H1 (cell line): ENCODE results near the gene TBC1D22A. TPM values are rescaled to one million over a fixed set of nuclear protein-coding genes. Genes with fewer than 3 reads are reported as not detected.

Experiments used
- CTCF ChIA-PET: fragments of 300-600 bp; sonication (Branson Sonifier 250); formaldehyde crosslinking; loops from one replicate; lab custom pipeline; 2021; ENCODE audit not compliant: partially characterized antibody; lab: Charles Lee
- POLR2A ChIA-PET: fragments of 300-600 bp; sonication (Branson Sonifier 250); formaldehyde crosslinking; loops from one replicate; lab custom pipeline; 2021; ENCODE audit warnings: inconsistent platforms; ENCODE audit not compliant: partially characterized antibody; lab: Charles Lee
- DNase-seq, 2 experiments: peaks; one replicate each; pipeline versions ENCODE4 v3.0.0 to v3.0.0-alpha.2; 2010 to 2022; ENCODE audit warnings: low spot score in 2 of 2, low read depth in 1 of 2, mixed read lengths in 1 of 2
- FAIRE-seq: peaks from 2 replicates; lab custom pipeline; 2011; peaks lifted over from hg19 to GRCh38; lab: Jason Lieb, UNC
- H2AFZ ChIP-seq: 2 replicates; pipeline ENCODE4 v1.8.1; 2012; ENCODE audit warnings: low read length, inconsistent platforms
- H2AK5ac ChIP-seq: 2 replicates; pipeline ENCODE4 v1.6.1; 2013; ENCODE audit warnings: low read depth, low read length
- H2BK120ac ChIP-seq: replicated peaks from 2 replicates; pipeline ENCODE3; 2013; ENCODE audit warnings: low read depth, low read length, inconsistent platforms
- H2BK12ac ChIP-seq: 2 replicates; pipeline ENCODE4 v1.6.1; 2013; ENCODE audit warnings: low read depth, low read length
- H2BK15ac ChIP-seq: 2 replicates; pipeline ENCODE4 v1.6.1; 2013; ENCODE audit warnings: low read length
- H2BK20ac ChIP-seq: 2 replicates; pipeline ENCODE4 v1.6.1; 2013; ENCODE audit warnings: low read length
- H2BK5ac ChIP-seq: 2 replicates; pipeline ENCODE4 v1.6.1; 2013; ENCODE audit warnings: low read depth, low read length
- H3K14ac ChIP-seq: 2 replicates; pipeline ENCODE4 v1.6.1; 2013; ENCODE audit warnings: inconsistent platforms; ENCODE audit not compliant: insufficient read length
- H3K18ac ChIP-seq: 2 replicates; pipeline ENCODE4 v1.6.1; 2013; ENCODE audit warnings: low read length; ENCODE audit errors: extremely low read depth
- H3K23ac ChIP-seq: 2 replicates; pipeline ENCODE4 v1.6.1; 2013; ENCODE audit warnings: inconsistent platforms; ENCODE audit not compliant: insufficient read length
- H3K23me2 ChIP-seq: 2 replicates; pipeline ENCODE4 v1.6.1; 2013; ENCODE audit warnings: low read depth, low read length
- H3K27ac ChIP-seq: 2 replicates; pipeline ENCODE4 v1.6.1; 2011; ENCODE audit warnings: low read depth, low read length, inconsistent platforms
- H3K27me3 ChIP-seq, 4 experiments: replicated peaks in 1 of 4; 1 replicate in 1 of 4; 2 replicates in 3 of 4; pipeline versions ENCODE4 v1.6.1 to v1.8.1; 2011 to 2013; ENCODE audit warnings: low read length in 3 of 4, mild to moderate bottlenecking in 3 of 4, inconsistent platforms in 2 of 4, mixed read lengths in 2 of 4, moderate library complexity in 1 of 4; ENCODE audit not compliant: control insufficient read depth in 3 of 4, insufficient read depth in 3 of 4; ENCODE audit errors: extremely low read depth in 1 of 4
- H3K36me3 ChIP-seq, 4 experiments: 2 replicates each; pipeline versions ENCODE4 v1.6.1 to v1.8.1; 2011 to 2013; ENCODE audit warnings: mild to moderate bottlenecking in 4 of 4, low read length in 3 of 4, moderate library complexity in 2 of 4, control low read depth in 1 of 4, inconsistent platforms in 1 of 4; ENCODE audit not compliant: insufficient read depth in 4 of 4, control insufficient read depth in 2 of 4
- H3K4ac ChIP-seq: replicated peaks from 2 replicates; pipeline ENCODE3; 2013; ENCODE audit warnings: low read length, low read depth, mixed read lengths, inconsistent platforms; ENCODE audit not compliant: insufficient read length
- H3K4me1 ChIP-seq, 4 experiments: replicated peaks in 1 of 4; 1 replicate in 1 of 4; 2 replicates in 3 of 4; pipeline versions ENCODE4 v1.6.1 to v1.8.1; 2011 to 2013; ENCODE audit warnings: low read length in 3 of 4, inconsistent platforms in 2 of 4, mixed read lengths in 1 of 4; ENCODE audit not compliant: insufficient read depth in 4 of 4, control insufficient read depth in 3 of 4
- H3K4me2 ChIP-seq, 2 experiments: 2 replicates each; pipeline versions ENCODE4 v1.6.1 to v1.8.1; 2011 to 2013; ENCODE audit warnings: low read depth in 2 of 2, low read length in 2 of 2, control low read depth in 1 of 2, inconsistent platforms in 1 of 2, mild to moderate bottlenecking in 1 of 2; ENCODE audit not compliant: insufficient read depth in 1 of 2
- H3K4me3 ChIP-seq, 4 experiments: fragments of 200-600, 300-600 bp in 1 of 4; sonication (generic), shearing (Covaris generic), sonication (Bioruptor Twin) in 1 of 4; 2 replicates each; pipeline versions ENCODE4 v1.5.1 to v1.8.1; 2011 to 2016; ENCODE audit warnings: low read length in 4 of 4, low read depth in 3 of 4, control low read depth in 2 of 4, inconsistent platforms in 2 of 4, mild to moderate bottlenecking in 2 of 4, mixed read lengths in 1 of 4, moderate library complexity in 1 of 4; ENCODE audit not compliant: insufficient read depth in 2 of 4; ENCODE audit errors: extremely low read depth in 1 of 4
- H3K56ac ChIP-seq: replicated peaks from 2 replicates; pipeline ENCODE3; 2013; ENCODE audit warnings: low read depth, mild to moderate bottlenecking, mixed read lengths, low read length, inconsistent platforms; ENCODE audit not compliant: insufficient read length
- H3K79me1 ChIP-seq: 2 replicates; pipeline ENCODE4 v1.6.1; 2013; ENCODE audit warnings: low read depth, low read length, control low read depth
- H3K79me2 ChIP-seq, 2 experiments: 2 replicates each; pipeline versions ENCODE4 v1.6.1 to v1.8.1; 2012 to 2013; ENCODE audit warnings: low read length in 2 of 2, mild to moderate bottlenecking in 2 of 2, inconsistent platforms in 1 of 2; ENCODE audit not compliant: insufficient read depth in 2 of 2, control insufficient read depth in 1 of 2
- H3K9ac ChIP-seq, 4 experiments: replicated peaks in 1 of 4; 1 replicate in 1 of 4; 2 replicates in 3 of 4; pipeline versions ENCODE4 v1.6.1 to v1.8.1; 2011 to 2013; ENCODE audit warnings: low read depth in 3 of 4, low read length in 3 of 4, control low read depth in 2 of 4, mild to moderate bottlenecking in 2 of 4, moderate library complexity in 2 of 4, inconsistent platforms in 1 of 4; ENCODE audit errors: extremely low read depth in 1 of 4
- H3K9me3 ChIP-seq, 2 experiments: 2 replicates each; pipeline versions ENCODE4 v1.6.1 to v1.8.1; 2012 to 2013; ENCODE audit warnings: mild to moderate bottlenecking in 2 of 2, moderate library complexity in 2 of 2, control low read depth in 1 of 2, inconsistent platforms in 1 of 2, low read depth in 1 of 2, low read length in 1 of 2, mixed read lengths in 1 of 2; ENCODE audit not compliant: insufficient read depth in 2 of 2
- H4K20me1 ChIP-seq, 2 experiments: replicated peaks in 1 of 2; 2 replicates each; pipeline versions ENCODE3 to v1.8.1; 2011 to 2013; ENCODE audit warnings: inconsistent platforms in 2 of 2, low read length in 2 of 2, mild to moderate bottlenecking in 1 of 2; ENCODE audit not compliant: insufficient read depth in 2 of 2, control insufficient read depth in 1 of 2
- H4K5ac ChIP-seq: 2 replicates; pipeline ENCODE4 v1.6.1; 2013; ENCODE audit warnings: low read length, low read depth, mixed read lengths, inconsistent platforms; ENCODE audit not compliant: insufficient read length
- H4K8ac ChIP-seq: 2 replicates; pipeline ENCODE4 v1.8.0; 2013; ENCODE audit warnings: mild to moderate bottlenecking, moderate library complexity, low read length, inconsistent platforms; ENCODE audit not compliant: insufficient read depth; ENCODE audit errors: extremely low read depth
- H4K91ac ChIP-seq: replicated peaks from 2 replicates; pipeline ENCODE3; 2013; ENCODE audit warnings: low read length, mixed read lengths, inconsistent platforms; ENCODE audit not compliant: insufficient read length
- CHD2 ChIP-seq: IDR thresholded peaks from 2 replicates; pipeline ENCODE4 v1.6.1; 2012; ENCODE audit warnings: low read length, improper control_type of control experiment
- CTCF ChIP-seq, 3 experiments: IDR thresholded peaks; 1 replicate in 2 of 3; 2 replicates in 1 of 3; pipeline versions ENCODE4 v1.5.1 to v1.6.1; 2011; ENCODE audit warnings: low read length in 3 of 3, mild to moderate bottlenecking in 3 of 3, inconsistent platforms in 2 of 3, low read depth in 1 of 3, moderate library complexity in 1 of 3; ENCODE audit not compliant: insufficient read depth in 1 of 3; ENCODE audit errors: control extremely low read depth in 1 of 3
- E2F6 ChIP-seq: IDR thresholded peaks from 2 replicates; pipeline ENCODE4 v1.6.1; 2012; ENCODE audit warnings: inconsistent platforms
- GTF2F1 ChIP-seq: IDR thresholded peaks from 2 replicates; pipeline ENCODE4 v1.6.1; 2012; ENCODE audit warnings: low read depth, low read length, improper control_type of control experiment, borderline replicate concordance
- MAFK ChIP-seq: IDR thresholded peaks from 2 replicates; pipeline ENCODE4 v1.6.1; 2012; ENCODE audit warnings: low read depth, mild to moderate bottlenecking, improper control_type of control experiment, low read length
- RAD21 ChIP-seq, 2 experiments: IDR thresholded peaks in 1 of 2; conservative IDR thresholded peaks in 1 of 2; 2 replicates each; pipeline ENCODE4 v1.6.1; 2011; ENCODE audit warnings: low read depth in 2 of 2, low read length in 2 of 2, improper control_type of control experiment in 1 of 2, inconsistent platforms in 1 of 2, mild to moderate bottlenecking in 1 of 2, moderate library complexity in 1 of 2
- SP1 ChIP-seq: IDR thresholded peaks from 2 replicates; pipeline ENCODE4 v1.6.1; 2011; ENCODE audit warnings: low read depth, low read length
- SRF ChIP-seq: IDR thresholded peaks from 2 replicates; pipeline ENCODE4 v1.6.1; 2011; ENCODE audit warnings: mild to moderate bottlenecking, low read depth, low read length, moderate library complexity
- TBP ChIP-seq: IDR thresholded peaks from 2 replicates; pipeline ENCODE4 v1.6.1; 2011; ENCODE audit warnings: low read depth, low read length, improper control_type of control experiment
- ZNF274 ChIP-seq: IDR thresholded peaks from 2 replicates; pipeline ENCODE4 v1.7.0; 2012; ENCODE audit warnings: low read length, borderline replicate concordance; ENCODE audit errors: extremely low read depth
- WGBS, 2 experiments: shearing (Covaris generic) in 1 of 2; methylation state at CpG; one replicate each; pipeline versions ENCODE4 v1.1.6 to v1.1.7; 2013 to 2015; ENCODE audit warnings: low lambda C conversion rate in 2 of 2, mixed read lengths in 2 of 2, inconsistent platforms in 1 of 2, low coverage in 1 of 2, missing lambda C conversion rate in 1 of 2; ENCODE audit not compliant: insufficient replicate concordance in 2 of 2, insufficient coverage in 1 of 2, insufficient read length in 1 of 2; ENCODE audit errors: extremely low coverage in 1 of 2, missing lambda C conversion rate in 1 of 2; 5-methylcytosine and 5-hydroxymethylcytosine counted together
- polyA plus RNA-seq, 7 experiments: library from polyadenylated mRNA; depleted of rRNA in 3 of 7; stranded (reverse) in 5 of 7; unstranded in 2 of 7; fragments of >200 nt in 5 of 7; fragments of 200-250 nt in 2 of 7; gene quantifications; 1 replicate in 5 of 7; 2 replicates in 1 of 7; 4 replicates in 1 of 7; pipeline versions ENCODE4 v1.2.1 to v1.2.3, GENCODE V29; 2011 to 2013; ENCODE audit warnings: missing spikeins in 2 of 7, mixed read lengths in 2 of 7
- total RNA-seq: library from RNA; stranded (reverse); fragmentation: NEBNext Ultra II Directional; extraction: Animal tissue kit (Norgen Biotek cat#: 25700); gene quantifications from 2 replicates; pipeline ENCODE4 v1.2.1, GENCODE V29; 2021

Gene TBC1D22A
- total and polyA plus RNA-seq, 2 of the 8 experiments (the other 6 are each of a cell fraction or from before 2014, with no cell fraction given) = 11.9 to 18.4 TPM

GRCh38 chr22:47165338-47166032 lies 403.0 kb downstream of the TBC1D22A start:
- no peak for FAIRE-seq
- TF ChIP-seq CTCF (IDR thresholded peaks at IDR 0.05; ENCODE audit: control extremely low read depth in 1 of 3, insufficient read depth in 1 of 3, low read depth in 1 of 3, low read length in 3 of 3) (no peak), SRF (no peak), MAFK (no peak), ZNF274 (no peak), GTF2F1 (no peak), SP1 (no peak), E2F6 (no peak), TBP (no peak), RAD21 (IDR thresholded peaks at IDR 0.05 in 1 of 2, conservative IDR thresholded peaks at IDR 0.05 in 1 of 2; ENCODE audit: low read depth in 2 of 2, low read length in 2 of 2) (no peak), CHD2 (no peak)

More at GRCh38 chr22:47165338-47166032, 403.0 kb downstream of the TBC1D22A start:
- H2BK5ac ChIP-seq = no peak overlapping the region
- H3K14ac ChIP-seq = no peak overlapping the region
- no peaks in the 10 kb centered on the region for H3K79me2 ChIP-seq
- no peak overlapping the region for H4K5ac ChIP-seq
- no peaks in the 10 kb centered on the region for H3K36me3 ChIP-seq
- no peak for DNase-seq
- H4K8ac ChIP-seq = no peak overlapping the region; the same call in 1 of the 2 replicates
- no peak overlapping the region for H3K4ac ChIP-seq
- H3K4me1 ChIP-seq = no peaks in the 10 kb centered on the region; a peak in 1 of 7 replicates
- no peaks in the 10 kb centered on the region for H3K23me2 ChIP-seq
- H2AFZ ChIP-seq = no peak overlapping the region
- H3K27me3 ChIP-seq = no peaks in the 10 kb centered on the region
- POLR2A ChIA-PET = no interaction called here
- H2BK12ac ChIP-seq = no peak overlapping the region
- H2BK20ac ChIP-seq = no peak overlapping the region
- H2BK120ac ChIP-seq = no peak overlapping the region
- no peak overlapping the region for H3K18ac ChIP-seq
- CTCF ChIA-PET = interaction anchor here (1.1 kb wide), 1 partner anchor 346 kb away, joined by 3 read pairs; no protein-coding TSS in a partner anchor
- H3K23ac ChIP-seq = no peak overlapping the region
- WGBS, 2 experiments = 91% methylated on average over 22 of the region's 25 CpGs; no CpG with 5 or more reads in 1 of the 2 experiments
- no peak overlapping the region for H3K9ac ChIP-seq
- H3K9me3 ChIP-seq = no peaks in the 10 kb centered on the region
- H3K79me1 ChIP-seq = no peaks in the 10 kb centered on the region
- no peak overlapping the region for H3K4me3 ChIP-seq
- no peak overlapping the region for H2AK5ac ChIP-seq
- H4K20me1 ChIP-seq = no peaks in the 10 kb centered on the region
- H3K27ac ChIP-seq = no peak overlapping the region
- H2BK15ac ChIP-seq = no peak overlapping the region
- no peak overlapping the region for H3K4me2 ChIP-seq
- H3K56ac ChIP-seq = no peak overlapping the region
- H4K91ac ChIP-seq = no peak overlapping the region
